Measurements from ENCODE around the gene FAM50B. TPM values are rescaled to one million over a fixed set of nuclear protein-coding genes. Genes with fewer than 3 reads are reported as not detected.

Gene FAM50B
- total and polyA plus RNA-seq, 2 of the 13 experiments (the other 11 are each of a cell fraction or from before 2014, with no cell fraction given): 0.05 TPM; not detected in 1

GRCh38 chr6:3869632-3870527, 20.7 kb downstream of the FAM50B start (continued):
- TF ChIP-seq U2AF2 (IDR thresholded peaks at IDR 0.05; ENCODE audit: low read depth, low read length): no peak
- TF ChIP-seq CEBPG (CRISPR knock-in tag; IDR thresholded peaks at IDR 0.05): peak; percentile 91
- TF ChIP-seq, protein P1, sequence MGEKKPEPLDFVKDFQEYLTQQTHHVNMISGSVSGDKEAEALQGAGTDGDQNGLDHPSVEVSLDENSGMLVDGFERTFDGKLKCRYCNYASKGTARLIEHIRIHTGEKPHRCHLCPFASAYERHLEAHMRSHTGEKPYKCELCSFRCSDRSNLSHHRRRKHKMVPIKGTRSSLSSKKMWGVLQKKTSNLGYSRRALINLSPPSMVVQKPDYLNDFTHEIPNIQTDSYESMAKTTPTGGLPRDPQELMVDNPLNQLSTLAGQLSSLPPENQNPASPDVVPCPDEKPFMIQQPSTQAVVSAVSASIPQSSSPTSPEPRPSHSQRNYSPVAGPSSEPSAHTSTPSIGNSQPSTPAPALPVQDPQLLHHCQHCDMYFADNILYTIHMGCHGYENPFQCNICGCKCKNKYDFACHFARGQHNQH (CRISPR knock-in tag; IDR thresholded peaks at IDR 0.05): peak; percentile 97
- no peak for TF ChIP-seq IRX3 (CRISPR knock-in tag; IDR thresholded peaks at IDR 0.05; ENCODE audit: borderline replicate concordance, low read depth)
- no peak for TF ChIP-seq CC2D1A (CRISPR knock-in tag; IDR thresholded peaks at IDR 0.05)
- 0 out of 2 replicates have a peak, but pooled peaks have one; percentile 69 for TF ChIP-seq THYN1 (CRISPR knock-in tag; IDR thresholded peaks at IDR 0.05; ENCODE audit: borderline replicate concordance, low read depth)
- TF ChIP-seq NR2F6 (IDR thresholded peaks at IDR 0.05): peak; percentile 71
- TF ChIP-seq NR2F6 (CRISPR knock-in tag; IDR thresholded peaks at IDR 0.05): peak; percentile 62
- TF ChIP-seq SP2 (CRISPR knock-in tag; IDR thresholded peaks at IDR 0.05): no peak
- TF ChIP-seq THAP7 (CRISPR knock-in tag; IDR thresholded peaks at IDR 0.05): 0 out of 2 replicates have a peak, but pooled peaks have one; percentile 63
- TF ChIP-seq RXRB (CRISPR knock-in tag; IDR thresholded peaks at IDR 0.05; ENCODE audit: borderline replicate concordance): peak; percentile 87
- TF ChIP-seq, protein P2, sequence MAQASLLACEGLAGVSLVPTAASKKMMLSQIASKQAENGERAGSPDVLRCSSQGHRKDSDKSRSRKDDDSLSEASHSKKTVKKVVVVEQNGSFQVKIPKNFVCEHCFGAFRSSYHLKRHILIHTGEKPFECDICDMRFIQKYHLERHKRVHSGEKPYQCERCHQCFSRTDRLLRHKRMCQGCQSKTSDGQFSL (CRISPR knock-in tag; IDR thresholded peaks at IDR 0.05): no peak
- peak; percentile 92; the same call in 1 of the 2 replicates for TF ChIP-seq SP140L (CRISPR knock-in tag; IDR thresholded peaks at IDR 0.05; ENCODE audit: borderline replicate concordance)
- TF ChIP-seq ZNF652 (CRISPR knock-in tag; IDR thresholded peaks at IDR 0.05; ENCODE audit: borderline replicate concordance, low read depth): peak; percentile 84
- TF ChIP-seq SMAD3 (CRISPR knock-in tag; IDR thresholded peaks at IDR 0.05): peak; percentile 65
- peak; percentile 84 for TF ChIP-seq POLR2G (IDR thresholded peaks at IDR 0.05; ENCODE audit: low read depth, low read length)
- TF ChIP-seq PHB2 (IDR thresholded peaks at IDR 0.05; ENCODE audit: partially characterized antibody): no peak
- TF ChIP-seq REL (CRISPR knock-in tag; conservative IDR thresholded peaks at IDR 0.05): no peak
- peak; percentile 45; the same call in 1 of the 2 replicates for TF ChIP-seq HNF4G (IDR thresholded peaks at IDR 0.05; ENCODE audit: borderline replicate concordance, low read depth, low read length)
- TF ChIP-seq HNF4G (CRISPR knock-in tag; IDR thresholded peaks at IDR 0.05; ENCODE audit: borderline replicate concordance, low read depth): 0 out of 2 replicates have a peak, but pooled peaks have one; percentile 29
- TF ChIP-seq, protein P3, sequence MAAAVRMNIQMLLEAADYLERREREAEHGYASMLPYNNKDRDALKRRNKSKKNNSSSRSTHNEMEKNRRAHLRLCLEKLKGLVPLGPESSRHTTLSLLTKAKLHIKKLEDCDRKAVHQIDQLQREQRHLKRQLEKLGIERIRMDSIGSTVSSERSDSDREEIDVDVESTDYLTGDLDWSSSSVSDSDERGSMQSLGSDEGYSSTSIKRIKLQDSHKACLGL (CRISPR knock-in tag; IDR thresholded peaks at IDR 0.05): no peak
- no peak for TF ChIP-seq POLR2AphosphoS2 (IDR thresholded peaks at IDR 0.05; ENCODE audit: low read depth, low read length)
- TF ChIP-seq MIXL1 (CRISPR knock-in tag; IDR thresholded peaks at IDR 0.05): peak; percentile 72; the same call in 1 of the 2 replicates
- TF ChIP-seq, protein P4, sequence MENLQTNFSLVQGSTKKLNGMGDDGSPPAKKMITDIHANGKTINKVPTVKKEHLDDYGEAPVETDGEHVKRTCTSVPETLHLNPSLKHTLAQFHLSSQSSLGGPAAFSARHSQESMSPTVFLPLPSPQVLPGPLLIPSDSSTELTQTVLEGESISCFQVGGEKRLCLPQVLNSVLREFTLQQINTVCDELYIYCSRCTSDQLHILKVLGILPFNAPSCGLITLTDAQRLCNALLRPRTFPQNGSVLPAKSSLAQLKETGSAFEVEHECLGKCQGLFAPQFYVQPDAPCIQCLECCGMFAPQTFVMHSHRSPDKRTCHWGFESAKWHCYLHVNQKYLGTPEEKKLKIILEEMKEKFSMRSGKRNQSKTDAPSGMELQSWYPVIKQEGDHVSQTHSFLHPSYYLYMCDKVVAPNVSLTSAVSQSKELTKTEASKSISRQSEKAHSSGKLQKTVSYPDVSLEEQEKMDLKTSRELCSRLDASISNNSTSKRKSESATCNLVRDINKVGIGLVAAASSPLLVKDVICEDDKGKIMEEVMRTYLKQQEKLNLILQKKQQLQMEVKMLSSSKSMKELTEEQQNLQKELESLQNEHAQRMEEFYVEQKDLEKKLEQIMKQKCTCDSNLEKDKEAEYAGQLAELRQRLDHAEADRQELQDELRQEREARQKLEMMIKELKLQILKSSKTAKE (CRISPR knock-in tag; IDR thresholded peaks at IDR 0.05; ENCODE audit: borderline replicate concordance): peak; percentile 56; the same call in 1 of the 2 replicates
- no peak for TF ChIP-seq HDAC6 (IDR thresholded peaks at IDR 0.05; ENCODE audit: low read depth, low read length)
- TF ChIP-seq ZNF331 (CRISPR knock-in tag; IDR thresholded peaks at IDR 0.05): peak; percentile 65

Measured in HepG2 (cell line).